Hematopoietic multipotent progenitor cell treated with erythropoietin and hydrocortisone succinate and interleukin-3 and kit ligand, for 15 days (in vitro differentiated cells): ENCODE data around the gene MYRF.

ENCODE experiments used
- DNase-seq: peaks from one replicate; pipeline ENCODE4 v3.0.0-alpha.2; 2015; ENCODE audit warnings: low spot score

The MYRF gene

DNA sequence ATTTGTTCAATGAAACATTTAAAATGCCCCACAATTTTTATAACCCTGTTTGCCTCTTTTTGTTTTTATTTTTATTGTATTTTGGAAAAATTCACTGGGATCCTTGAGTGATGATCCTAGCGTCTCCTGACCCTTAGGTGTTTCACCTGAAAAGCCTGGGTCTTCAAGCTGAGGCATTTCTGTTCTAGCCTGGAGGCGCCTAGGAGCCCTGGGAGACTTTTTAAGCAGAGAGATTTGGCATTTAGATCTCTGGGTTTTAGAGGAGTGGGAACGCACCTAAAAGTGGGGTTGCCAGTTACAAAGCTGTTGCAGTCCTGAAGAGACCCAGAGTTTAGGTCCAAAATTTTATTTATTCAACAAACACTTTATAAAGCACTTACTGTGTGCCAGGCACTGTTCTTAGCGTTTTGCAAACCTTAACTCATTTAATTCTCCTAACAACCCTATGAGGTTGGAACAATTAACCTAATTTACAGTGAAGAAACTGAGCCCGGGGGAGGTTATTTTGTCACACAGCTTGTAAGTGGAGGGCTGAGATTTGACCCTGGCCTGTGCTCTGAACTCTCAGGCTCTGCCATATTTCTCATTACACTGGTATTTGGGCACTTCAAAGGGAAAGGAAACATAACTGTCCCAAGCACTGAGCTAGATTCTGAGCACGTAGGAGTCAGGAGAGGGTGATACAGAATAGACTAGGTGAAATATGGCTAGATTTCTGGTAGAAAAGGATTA is 65.2 kb downstream of the MYRF start:
- no peak for DNase-seq

DNA sequence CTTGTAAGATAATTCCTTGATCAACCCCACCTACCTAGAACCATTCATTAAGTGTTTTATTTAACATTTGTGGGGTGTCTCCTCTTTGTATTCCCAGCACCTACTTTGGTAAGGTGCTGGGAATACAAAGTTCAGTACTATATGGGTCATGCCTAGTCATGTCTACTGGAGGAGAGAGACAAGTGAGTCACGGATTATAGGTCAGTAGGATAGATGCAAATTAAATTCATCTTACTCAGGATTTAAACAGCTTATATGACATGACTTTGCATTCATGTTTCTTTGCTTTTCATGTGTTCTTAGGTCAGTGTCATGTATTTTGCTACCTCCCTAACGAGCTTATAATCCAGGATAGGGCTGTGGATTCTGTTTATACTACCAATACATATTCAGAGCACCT is 67.7 kb downstream of the MYRF start:
- DNase-seq = peak; percentile 30

GRCh38 chr11:61826930-61827570 is 74.6 kb downstream of the MYRF start:
- no peak for DNase-seq

DNA sequence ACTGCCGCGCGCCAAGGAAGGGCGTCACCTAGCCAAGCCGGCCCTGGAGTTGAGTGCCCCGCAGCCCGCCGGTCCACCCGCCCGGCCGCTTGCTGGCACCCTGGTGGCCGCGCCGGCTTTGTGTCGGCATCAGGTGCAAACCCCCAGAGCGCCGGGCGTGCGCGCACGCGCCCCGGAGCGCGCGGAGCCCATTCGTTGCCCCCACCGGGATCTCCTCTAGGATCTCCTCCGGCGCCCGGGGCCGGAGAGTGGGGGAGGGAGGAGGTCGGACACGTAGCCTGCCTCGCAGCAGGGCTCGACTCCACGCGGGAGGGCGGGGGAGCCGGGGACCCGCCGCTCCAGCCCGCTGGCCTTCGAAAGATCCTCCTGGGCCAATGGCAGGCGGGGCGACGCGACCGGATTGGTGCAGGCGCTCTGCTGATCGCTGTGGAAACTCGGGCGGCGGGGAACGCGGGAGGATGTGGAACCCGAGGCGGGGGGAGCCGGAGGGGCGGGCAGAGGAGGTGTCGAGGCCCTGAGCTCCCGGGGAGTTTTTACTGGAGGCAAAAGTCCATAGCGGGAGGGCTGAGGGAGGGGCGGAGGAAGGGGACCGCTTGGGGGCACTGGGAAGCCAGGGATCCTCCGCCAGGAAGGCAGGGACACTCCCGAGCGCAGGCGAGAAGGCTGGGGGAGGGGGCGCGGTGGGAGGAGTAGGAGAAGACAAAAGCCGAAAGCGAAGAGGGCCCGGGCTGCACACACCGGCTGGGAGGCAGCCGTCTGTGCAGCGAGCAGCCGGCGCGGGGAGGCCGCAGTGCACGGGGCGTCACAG is 75.3 kb downstream of the MYRF start, which contains the start of gene FADS2:
TSS of gene FADS2 (plus strand) at position 730 of the 808 bp plus-strand sequence. CDS start 91 bp downstream, outside the sequence.
- peak; percentile 54 for DNase-seq

GRCh38 chr11:61828379-61828628 is 75.9 kb downstream of the MYRF start:
- no peak for DNase-seq

DNA sequence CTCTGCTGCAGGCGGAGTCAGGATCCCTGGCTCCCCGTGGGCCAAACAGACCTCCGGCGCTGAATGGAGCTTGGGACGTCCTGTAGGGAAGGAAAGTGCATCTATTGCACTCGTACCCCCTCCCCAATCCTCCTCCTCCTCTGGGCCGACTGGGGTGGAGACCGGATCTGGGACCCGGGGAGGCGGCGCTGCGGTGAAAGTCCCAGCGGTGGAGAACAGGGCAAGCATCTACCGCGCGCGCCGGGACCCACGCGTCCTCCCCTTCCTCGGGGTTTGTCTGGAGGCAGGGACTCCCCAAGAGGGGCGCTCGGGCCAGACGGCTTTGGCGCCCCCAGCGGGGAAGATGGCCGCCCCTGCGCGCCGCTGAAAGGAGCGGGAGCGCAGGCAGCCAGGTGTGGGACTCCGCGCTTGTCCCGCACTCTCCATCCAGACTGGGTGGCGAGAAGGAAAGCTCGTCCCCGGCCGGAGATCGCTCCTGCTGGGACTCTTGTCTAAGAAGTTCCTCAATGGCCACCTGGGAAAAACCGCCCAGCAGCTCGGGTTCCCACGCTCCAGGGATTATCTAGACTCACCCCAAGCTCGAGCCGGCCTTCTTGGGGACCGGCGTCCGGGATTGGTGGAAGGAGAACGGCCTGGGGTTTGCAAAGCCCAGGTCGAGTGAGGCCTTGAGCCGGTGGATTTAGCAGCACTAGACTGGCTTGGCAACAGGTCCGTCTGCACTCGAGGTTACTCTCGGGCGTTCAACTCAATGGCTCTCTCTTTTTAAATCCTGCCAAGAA is 76.4 kb downstream of the MYRF start:
- DNase-seq = peak; percentile 44

DNA sequence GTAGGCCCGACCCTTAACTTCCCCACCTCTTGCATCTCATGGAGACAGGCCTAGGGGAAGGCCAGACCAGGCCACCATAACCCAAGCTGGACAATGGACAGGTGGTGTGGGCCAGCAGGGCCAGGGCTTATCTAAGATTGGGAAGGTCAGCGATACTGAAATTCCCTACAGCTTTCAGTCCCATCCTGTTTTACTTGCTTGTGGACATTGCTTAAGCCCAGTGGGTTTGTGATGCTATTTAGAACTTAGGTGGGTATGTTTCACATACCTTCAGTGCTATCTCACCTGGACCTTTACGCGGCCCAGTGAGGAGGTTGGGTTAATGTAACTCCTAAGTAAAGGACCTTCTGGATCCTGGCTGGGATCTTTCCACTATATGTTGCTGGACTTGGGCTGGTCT is 77.4 kb downstream of the MYRF start:
- no peak for DNase-seq

- no peak for DNase-seq
Measured at GRCh38 chr11:61830237-61831105, 78.0 kb downstream of the MYRF start.

- DNase-seq = no peak
Measured at GRCh38 chr11:61832207-61832606, 79.8 kb downstream of the MYRF start.

DNA sequence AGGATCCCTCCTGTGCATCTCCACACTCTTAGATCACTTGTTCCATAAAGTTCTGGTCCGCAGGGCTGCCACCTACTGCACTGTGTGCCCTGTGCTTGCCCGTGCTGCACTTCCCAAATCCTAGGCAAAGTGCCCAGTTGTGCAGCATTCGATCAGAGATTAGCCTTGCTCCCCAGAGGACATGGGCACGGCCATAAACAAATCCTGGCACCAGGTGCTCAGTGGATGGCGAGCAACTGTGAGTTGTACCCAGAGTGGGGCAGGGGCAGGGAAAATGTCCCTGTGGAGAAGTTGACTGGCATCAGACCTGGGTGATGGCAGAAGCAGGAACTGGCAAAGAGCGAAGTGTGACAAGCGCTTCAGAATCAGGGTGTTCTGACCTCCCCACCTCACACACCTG is 80.3 kb downstream of the MYRF start:
- DNase-seq = peak; percentile 53

GRCh38 chr11:61833471-61833870 is 81.0 kb downstream of the MYRF start:
- peak; percentile 58 for DNase-seq

DNA sequence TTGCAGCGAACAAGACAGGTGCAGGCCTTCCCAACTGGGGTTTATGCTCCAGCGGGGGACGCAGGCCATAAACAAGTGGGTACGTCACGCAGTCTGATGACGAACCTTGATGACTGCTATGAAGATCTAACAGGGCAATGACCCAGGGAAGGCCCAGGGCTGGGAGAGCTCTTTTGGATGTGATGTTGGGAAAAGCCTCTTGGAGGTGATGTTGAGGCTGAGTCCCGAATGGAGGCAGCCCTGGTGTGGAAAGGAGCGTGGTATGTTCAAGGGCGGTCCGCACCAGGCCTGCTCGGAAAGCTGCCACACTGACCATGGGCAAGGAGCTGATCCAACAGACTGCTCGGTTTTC is 81.5 kb downstream of the MYRF start:
- no peak for DNase-seq

DNA sequence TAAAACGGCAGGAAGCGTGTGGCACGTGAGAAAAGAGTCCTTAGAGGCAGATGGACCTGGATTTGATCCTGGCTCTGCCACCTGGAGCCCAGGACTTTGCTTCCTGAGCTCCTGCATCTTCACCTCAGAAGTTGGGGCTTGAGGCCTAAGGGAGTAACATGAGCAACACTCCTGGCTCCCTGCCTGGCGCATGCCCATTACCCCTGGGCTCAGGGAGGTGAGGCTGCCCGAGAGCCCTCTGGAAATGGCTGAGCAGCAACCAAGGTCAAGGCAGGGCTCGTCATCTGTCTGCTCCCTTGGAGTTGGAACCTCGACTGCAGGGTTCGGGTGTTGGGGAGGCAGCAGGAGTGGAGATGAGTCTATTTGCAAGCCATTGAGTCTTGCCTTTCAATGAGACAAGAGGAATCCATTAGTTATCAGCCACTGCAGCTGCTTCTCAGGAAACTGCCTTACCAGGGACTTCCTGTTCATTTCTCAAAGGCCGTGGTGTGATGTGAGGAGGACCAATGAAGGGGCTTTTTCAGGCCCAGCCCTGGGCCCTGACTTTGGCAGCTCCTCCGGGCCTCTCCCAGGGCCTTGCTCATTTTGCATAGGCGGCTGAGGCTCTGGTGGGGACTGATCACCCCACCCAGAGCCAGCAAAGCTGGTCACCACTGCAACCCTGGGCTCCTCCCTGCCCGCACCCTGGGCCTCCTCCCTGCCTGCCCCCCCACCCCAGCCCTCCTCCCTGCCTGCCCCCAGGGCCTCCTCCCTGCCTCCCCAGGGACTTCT is 82.0 kb downstream of the MYRF start:
- peak; percentile 89 for DNase-seq

DNA sequence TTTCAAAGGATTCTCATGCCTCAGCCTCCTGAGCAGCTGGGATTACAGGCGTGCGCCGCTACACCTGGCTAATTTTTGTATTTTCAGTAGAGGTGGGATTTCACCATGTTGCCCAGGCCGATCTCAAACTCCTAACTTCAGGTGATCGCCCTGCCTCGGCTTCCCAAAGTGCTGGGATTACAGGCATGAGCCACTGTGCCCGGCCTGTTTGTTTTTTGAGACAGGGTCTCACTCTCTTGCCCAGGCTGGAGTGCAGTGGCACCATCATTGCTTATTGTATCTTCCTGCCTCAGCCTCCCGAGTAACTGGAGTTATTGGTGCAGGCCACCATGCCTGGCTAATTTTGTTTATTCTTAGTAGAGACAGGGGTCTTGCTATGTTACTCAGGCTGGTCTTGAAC is 83.8 kb downstream of the MYRF start:
- no peak for DNase-seq

DNA sequence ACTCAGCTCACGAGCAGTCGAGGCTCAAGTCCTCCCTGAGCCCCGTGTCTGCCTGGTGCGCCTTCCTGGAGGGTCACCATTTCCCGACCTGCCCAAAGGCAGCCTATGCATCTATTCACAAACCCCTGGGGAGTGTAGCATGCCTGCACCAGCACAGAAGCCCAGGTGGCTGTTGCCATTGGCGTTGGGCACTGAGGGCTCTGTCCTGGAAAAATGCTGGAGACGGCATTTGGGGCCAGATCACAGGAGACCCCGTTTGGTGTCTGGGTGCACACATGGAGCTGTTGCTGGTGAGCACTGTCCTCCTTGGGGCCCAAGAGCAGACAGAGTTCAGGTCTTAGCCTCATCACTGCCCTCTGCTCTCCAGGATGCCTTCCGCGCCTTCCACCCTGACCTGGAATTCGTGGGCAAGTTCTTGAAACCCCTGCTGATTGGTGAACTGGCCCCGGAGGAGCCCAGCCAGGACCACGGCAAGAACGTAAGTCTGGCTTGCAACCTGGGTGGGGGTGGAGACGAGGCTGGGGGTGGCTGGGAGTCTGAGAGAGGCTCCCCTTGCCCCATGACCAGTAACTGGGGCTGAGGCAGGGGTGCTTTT is 85.1 kb downstream of the MYRF start:
- DNase-seq = no peak
